ENCODE measurements around the gene PRR23A. TPM values are rescaled to one million over a fixed set of nuclear protein-coding genes. Genes with fewer than 3 reads are reported as not detected.

Gene PRR23A
- total RNA-seq, 1 donor from 2014 or later = not detected

- no peak for DNase-seq (ENCODE audit: low spot score)
- no peak for ATAC-seq
These were observed 31.6 kb downstream of the PRR23A start for GRCh38 chr3:138974462-138974861.

- DNase-seq (ENCODE audit: low spot score) = no peak
- no peak for ATAC-seq
These were observed 33.1 kb downstream of the PRR23A start for GRCh38 chr3:138972941-138973340.

DNA sequence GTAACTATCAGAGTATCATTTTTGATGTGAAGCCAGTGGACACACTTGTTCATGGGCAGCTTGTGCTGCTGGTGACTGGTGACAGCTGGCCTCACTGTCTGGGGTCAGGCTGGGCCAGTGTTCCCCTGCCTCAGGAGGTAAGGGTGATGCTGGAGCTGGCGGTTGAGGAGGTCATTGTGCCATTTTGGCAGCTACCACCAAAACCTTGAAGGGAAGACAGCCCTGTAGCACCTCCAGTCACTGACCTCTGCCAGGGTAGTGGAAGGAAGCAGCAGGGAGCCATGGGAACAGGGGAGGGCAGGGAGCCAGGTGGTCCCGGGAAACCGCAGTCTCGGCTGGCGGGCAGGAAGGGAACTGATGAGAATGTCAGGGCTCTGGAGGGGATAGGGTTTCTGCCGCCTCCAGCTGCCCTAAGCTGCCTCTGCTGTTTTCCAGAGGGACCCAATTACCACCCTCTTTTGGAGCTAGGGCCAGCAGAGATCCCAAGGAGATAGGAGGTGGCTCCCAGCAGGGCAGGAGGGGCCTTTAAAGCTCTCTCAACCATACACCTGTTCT is 34.2 kb downstream of the PRR23A start:
- no peak for ATAC-seq
- DNase-seq (ENCODE audit: low spot score) = no peak

GRCh38 chr3:138964923-138965322 is 41.1 kb downstream of the PRR23A start:
- ATAC-seq (no peak), DNase-seq (ENCODE audit: low spot score) (no peak)

GRCh38 chr3:138964264-138964663 is 41.8 kb downstream of the PRR23A start:
- no peak for ATAC-seq
- no peak for DNase-seq (ENCODE audit: low spot score)

GRCh38 chr3:138962854-138963560 is 43.1 kb downstream of the PRR23A start:
- no peak for ATAC-seq
- no peak for DNase-seq (ENCODE audit: low spot score)

- DNase-seq (ENCODE audit: low spot score) (no peak), ATAC-seq (no peak)
These were observed 45.6 kb downstream of the PRR23A start for GRCh38 chr3:138960417-138960852.

Other genes with a start within 250 kb of the PRR23A start
- gene PIK3CB, start 171.3 kb downstream of the PRR23A start, total RNA-seq = 14.4 TPM
- 0.10 TPM for gene FOXL2, start 59.1 kb downstream of the PRR23A start, total RNA-seq
- not detected for gene FOXL2NB, start 59.1 kb downstream of the PRR23A start, total RNA-seq
- not detected for gene PRR23B, start 14.7 kb upstream of the PRR23A start, total RNA-seq
- not detected for gene PRR23C, start 38.6 kb upstream of the PRR23A start, total RNA-seq

Data from left lobe of liver (tissue), 2 donors.